Spleen (tissue), 11 donors: ENCODE measurements around the gene PLXNA3. TPM values are rescaled to one million over a fixed set of nuclear protein-coding genes. Genes with fewer than 3 reads are reported as not detected.
A peak's percentile ranks its signal among the peaks of the same experiment; 100 is the strongest.

Experiments used
- DNase-seq: peaks from one replicate; pipeline ENCODE4 v3.0.0-alpha.2; 2020
- H3K27ac ChIP-seq, 8 donors: fragments of 200-600 bp; sonication (generic) in 7 of 8; 1 replicate in 4 of 8; 2 replicates in 4 of 8; pipeline versions ENCODE4 v1.5.0 to v1.8.0; 2016 to 2021; ENCODE audit warnings: inconsistent platforms in 4 of 8, mild to moderate bottlenecking in 4 of 8, moderate library complexity in 1 of 8
- H3K27me3 ChIP-seq, 7 donors: fragments of 200-600 bp; sonication (generic) in 6 of 7; replicated peaks in 1 of 7; 1 replicate in 4 of 7; 2 replicates in 3 of 7; pipeline versions ENCODE4 v1.5.0 to v1.8.0; 2016 to 2021; ENCODE audit warnings: inconsistent platforms in 3 of 7, mild to moderate bottlenecking in 1 of 7
- H3K36me3 ChIP-seq, 6 donors: fragments of 200-600 bp; sonication (generic) in 5 of 6; 1 replicate in 4 of 6; 2 replicates in 2 of 6; pipeline versions ENCODE4 v1.5.0 to v1.8.0; 2016 to 2021; ENCODE audit warnings: inconsistent platforms in 2 of 6
- H3K4me1 ChIP-seq, 6 donors: fragments of 200-600 bp; sonication (generic) in 5 of 6; 1 replicate in 3 of 6; 2 replicates in 3 of 6; pipeline versions ENCODE4 v1.5.0 to v1.8.0; 2016 to 2021; ENCODE audit warnings: inconsistent platforms in 3 of 6
- H3K4me3 ChIP-seq, 8 donors: fragments of 200-600 bp; sonication (generic) in 7 of 8; 1 replicate in 4 of 8; 2 replicates in 4 of 8; pipeline versions ENCODE4 v1.5.0 to v1.8.0; 2016 to 2021; ENCODE audit warnings: inconsistent platforms in 4 of 8, mild to moderate bottlenecking in 4 of 8, moderate library complexity in 2 of 8
- H3K9me3 ChIP-seq, 8 donors: fragments of 200-600 bp; sonication (generic) in 7 of 8; 1 replicate in 4 of 8; 2 replicates in 4 of 8; pipeline versions ENCODE4 v1.5.0 to v1.8.0; 2016 to 2021; ENCODE audit warnings: inconsistent platforms in 4 of 8
- CTCF ChIP-seq, 11 experiments: fragments of 200-600 bp in 7 of 11; fragments of 450-650 bp in 4 of 11; sonication (generic) in 4 of 11; IDR thresholded peaks in 8 of 11; conservative IDR thresholded peaks in 3 of 11; 1 replicate in 7 of 11; 2 replicates in 4 of 11; pipeline versions ENCODE4 v1.4.0 to v1.8.0; 2016 to 2021; ENCODE audit warnings: antibody characterized with exemption in 11 of 11, inconsistent platforms in 4 of 11, mild to moderate bottlenecking in 1 of 11
- POLR2A ChIP-seq, 3 donors: fragments of 450-650 bp; IDR thresholded peaks; one replicate each; pipeline ENCODE4 v1.5.1; 2017; ENCODE audit warnings: antibody characterized with exemption in 3 of 3, mild to moderate bottlenecking in 1 of 3
- POLR2AphosphoS5 ChIP-seq, 3 donors: sonication (generic); formaldehyde crosslinking; IDR thresholded peaks; one replicate each; pipeline ENCODE4 v1.5.1; 2017; ENCODE audit warnings: antibody characterized with exemption in 3 of 3
- WGBS, 5 donors: extraction: QIAGEN DNeasy Blood & Tissue Kit in 3 of 5; methylation state at CpG; one replicate each; pipeline versions ENCODE4 v1.1.5 to v1.1.7; 2013 to 2018; 5-methylcytosine and 5-hydroxymethylcytosine counted together
- intact Hi-C: fragments of 100-400 bp; cut with DNase I; formaldehyde crosslinking; loops from one replicate; pipeline ENCODE4 v1.15.0; 2023; ENCODE audit warnings: low total_unique reads
- polyA plus RNA-seq, 3 donors: library from polyadenylated mRNA; stranded (reverse); fragments of 200-250 nt; gene quantifications; one replicate each; pipeline ENCODE4 v1.2.1, GENCODE V29; 2013
- total RNA-seq, 7 donors: library from RNA; depleted of rRNA in 3 of 7; stranded (reverse); fragments of >200 nt in 3 of 7; fragmentation: NEBNext Ultra II Directional in 4 of 7; extraction: Animal tissue kit (Norgen Biotek cat#: 25700) in 4 of 7; gene quantifications; one replicate each; pipeline versions ENCODE4 v1.1.0 to v1.2.1, GENCODE V29; 2016 to 2021
- donor health status: healthy with polysubstance abuse.
- donor health status: DM: no; HTN: no; CAD: no; lungs with moderate emphysema.
- donor health status: DM: no; HTN: no; CAD: no.
- donor health status: Bipolar disorder and iron deficiency.
- donor health status: healthy.
- donor health status: DM: no; HTN: no; CAD: no.
- donor health status: DM: yes; HTN: yes; CAD: no.

Gene PLXNA3
- total and polyA plus RNA-seq, 10 donors: 2.5 to 46.8 (median 14.7) TPM

- Histone ChIP-seq H3K4me3 (peak overlapping the region; percentile 40 to 78 (median 49)), H3K4me1 (peaks cover 5 to 52% (median 20%) of the 10 kb centered on the region in 6 donors), H3K9me3 (no peaks in the 10 kb centered on the region), H3K36me3 (peaks cover 0 to 77% (median 29%) of the 10 kb centered on the region in 6 donors), H3K27me3 (peaks cover 0 to 6% (median 0%) of the 10 kb centered on the region in 7 donors), H3K27ac (peak overlapping the region in 6 of 8 donors; percentile 71 to 91 (median 84))
- 76 to 100% (median 79%) methylated on average over 2 to 13 of the region's 13 CpGs for WGBS, 5 donors
- peak; percentile 79 for DNase-seq
- intact Hi-C loops: no loop called here
- TF ChIP-seq POLR2AphosphoS5 (IDR thresholded peaks at IDR 0.05) (no peak), CTCF (IDR thresholded peaks at IDR 0.05 in 8 of 11, conservative IDR thresholded peaks at IDR 0.05 in 3 of 11) (no peak), POLR2A (IDR thresholded peaks at IDR 0.05) (no peak)
Observed at GRCh38 chrX:154444755-154445246, 13.3 kb upstream of the PLXNA3 start.

- no peaks in the 10 kb centered on the region for H3K9me3 ChIP-seq
- peaks cover 0 to 6% (median 0%) of the 10 kb centered on the region in 7 donors for H3K27me3 ChIP-seq
- no peak overlapping the region for H3K27ac ChIP-seq
- TF ChIP-seq POLR2A (IDR thresholded peaks at IDR 0.05) (no peak), CTCF (IDR thresholded peaks at IDR 0.05 in 8 of 11, conservative IDR thresholded peaks at IDR 0.05 in 3 of 11) (no peak), POLR2AphosphoS5 (IDR thresholded peaks at IDR 0.05) (no peak)
- intact Hi-C loops: no loop called here
- peaks cover 5 to 42% (median 20%) of the 10 kb centered on the region in 6 donors for H3K4me1 ChIP-seq
- H3K36me3 ChIP-seq: peaks cover 0 to 77% (median 34%) of the 10 kb centered on the region in 6 donors
- H3K4me3 ChIP-seq: no peak overlapping the region
- DNase-seq: peak; percentile 66
- WGBS, 5 donors: 90 to 96% (median 95%) methylated on average over 12 to 16 of the region's 16 CpGs
Observed at GRCh38 chrX:154445776-154446175, 12.3 kb upstream of the PLXNA3 start.

- no peak for DNase-seq
- intact Hi-C loops: no loop called here
- WGBS, 5 donors: 87 to 93% (median 91%) methylated on average over 7 to 12 of the region's 12 CpGs
Observed at GRCh38 chrX:154446430-154446829, 11.7 kb upstream of the PLXNA3 start.

More at GRCh38 chrX:154446430-154446829, 11.7 kb upstream of the PLXNA3 start:
- TF ChIP-seq POLR2A (IDR thresholded peaks at IDR 0.05) (no peak), POLR2AphosphoS5 (IDR thresholded peaks at IDR 0.05) (no peak), CTCF (IDR thresholded peaks at IDR 0.05 in 8 of 11, conservative IDR thresholded peaks at IDR 0.05 in 3 of 11) (no peak)
- Histone ChIP-seq H3K27me3 (peaks cover 0 to 6% (median 0%) of the 10 kb centered on the region in 7 donors), H3K4me3 (no peak overlapping the region), H3K9me3 (no peaks in the 10 kb centered on the region), H3K4me1 (peaks cover 5 to 39% (median 20%) of the 10 kb centered on the region in 6 donors), H3K27ac (no peak overlapping the region), H3K36me3 (peaks cover 0 to 76% (median 33%) of the 10 kb centered on the region in 6 donors)
